Measurements from ENCODE around the gene AOX1.
A peak's percentile ranks its signal among the peaks of the same experiment; 100 is the strongest.

The AOX1 gene

GRCh38 chr2:200596774-200597570, 11.2 kb downstream of the AOX1 start:
- H3K4me1 ChIP-seq (ENCODE audit: control insufficient read depth, insufficient read depth, low read length): peaks cover 19% of the 10 kb centered on the region
- no peaks in the 10 kb centered on the region for H3K9me3 ChIP-seq (ENCODE audit: control insufficient read depth, insufficient read depth, low read depth, low read length)
- TF ChIP-seq ZNF26 (tag by site-specific recombination; IDR thresholded peaks at IDR 0.05) (no peak), HOXD13 (CRISPR knock-in tag; IDR thresholded peaks at IDR 0.05; ENCODE audit: borderline replicate concordance) (no peak), ZNF48 (tag by site-specific recombination; IDR thresholded peaks at IDR 0.05) (no peak), ZNF660 (tag by site-specific recombination; IDR thresholded peaks at IDR 0.05) (no peak), ZNF16 (tag by site-specific recombination; IDR thresholded peaks at IDR 0.05; ENCODE audit: low read depth) (no peak)
- no peaks in the 10 kb centered on the region for H3K36me3 ChIP-seq (ENCODE audit: control insufficient read depth in 2 of 2, insufficient read depth in 1 of 2, low read length in 2 of 2)
- H3K4me3 ChIP-seq (ENCODE audit: low read depth, low read length): no peak overlapping the region
- ChIA-PET CTCF (interaction anchor here (0.6 to 1.8 kb wide), 2 partner anchors 107 to 125 kb away, joined by 3 to 4 read pairs; no protein-coding TSS in a partner anchor), POLR2A (no interaction called here)
- no peak overlapping the region for H3K27ac ChIP-seq (ENCODE audit: extremely low read depth, low read depth, low read length)

DNA sequence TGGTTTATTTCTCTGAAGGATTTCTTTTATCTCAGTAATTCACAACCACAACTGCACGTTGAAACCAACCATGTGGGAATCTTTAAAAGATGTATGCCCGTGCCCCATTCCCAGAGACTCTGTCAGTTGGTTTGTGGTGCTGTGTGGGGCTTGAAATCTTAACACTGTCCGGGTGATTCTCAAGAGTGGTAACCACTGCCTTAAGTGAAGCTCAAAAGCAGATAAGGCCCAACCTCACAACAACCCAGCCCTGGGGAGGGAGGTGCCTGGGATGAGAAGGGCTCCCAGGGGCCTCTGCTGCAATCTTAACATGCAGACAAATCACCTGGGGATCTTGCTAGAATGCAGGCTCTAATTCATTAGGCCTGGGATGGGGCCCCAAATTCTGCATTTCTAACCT, 13.4 kb downstream of the AOX1 start:
- H3K4me1 ChIP-seq (ENCODE audit: control insufficient read depth, insufficient read depth, low read length): peaks cover 16% of the 10 kb centered on the region
- no peak for TF ChIP-seq ZNF549 (tag by site-specific recombination; IDR thresholded peaks at IDR 0.05)
- TF ChIP-seq ZBTB49 (tag by site-specific recombination; IDR thresholded peaks at IDR 0.05; ENCODE audit: low read depth): no peak
- H3K4me3 ChIP-seq (ENCODE audit: low read depth, low read length): no peak overlapping the region
- H3K36me3 ChIP-seq (ENCODE audit: control insufficient read depth in 2 of 2, insufficient read depth in 1 of 2, low read length in 2 of 2): no peaks in the 10 kb centered on the region
- H3K9me3 ChIP-seq (ENCODE audit: control insufficient read depth, insufficient read depth, low read depth, low read length): no peaks in the 10 kb centered on the region
- CTCF ChIA-PET: no interaction called here
- POLR2A ChIA-PET: no interaction called here
- H3K27ac ChIP-seq (ENCODE audit: extremely low read depth, low read depth, low read length): no peak overlapping the region

- ChIA-PET POLR2A (interaction anchor here (0.6 kb wide), 2 partner anchors 15 to 821 kb away, joined by 3 to 6 read pairs; no protein-coding TSS in a partner anchor), CTCF (interaction anchor here (0.6 to 1.3 kb wide), 4 partner anchors 16 to 515 kb away, joined by 3 read pairs; partner anchors contain the start of gene CFLAR)
- H3K4me3 ChIP-seq (ENCODE audit: low read depth, low read length): no peak overlapping the region
- H3K9me3 ChIP-seq (ENCODE audit: control insufficient read depth, insufficient read depth, low read depth, low read length): no peaks in the 10 kb centered on the region
- H3K36me3 ChIP-seq (ENCODE audit: control insufficient read depth in 2 of 2, insufficient read depth in 1 of 2, low read length in 2 of 2): no peaks in the 10 kb centered on the region
- H3K27ac ChIP-seq (ENCODE audit: extremely low read depth, low read depth, low read length): peak overlapping the region; percentile 55
- peaks cover 16% of the 10 kb centered on the region for H3K4me1 ChIP-seq (ENCODE audit: control insufficient read depth, insufficient read depth, low read length)
- TF ChIP-seq ZNF558 (tag by site-specific recombination; IDR thresholded peaks at IDR 0.05) (0 out of 2 replicates have a peak, but pooled peaks have one; percentile 33), ZNF157 (tag by site-specific recombination; IDR thresholded peaks at IDR 0.05) (no peak), ZNF510 (tag by site-specific recombination; IDR thresholded peaks at IDR 0.05; ENCODE audit: insufficient replicate concordance) (peak; percentile 18), ZBTB7A (tag by site-specific recombination; IDR thresholded peaks at IDR 0.05; ENCODE audit: low read depth) (no peak), ZNF529 (tag by site-specific recombination; IDR thresholded peaks at IDR 0.05; ENCODE audit: insufficient replicate concordance) (no peak), BCL11B (tag by site-specific recombination; IDR thresholded peaks at IDR 0.05; ENCODE audit: low read depth) (0 out of 2 replicates have a peak, but pooled peaks have one; percentile 25), ZNF214 (tag by site-specific recombination; IDR thresholded peaks at IDR 0.05; ENCODE audit: borderline replicate concordance) (no peak), ZNF629 (tag by site-specific recombination; IDR thresholded peaks at IDR 0.05) (peak; percentile 83), ZNF18 (tag by site-specific recombination; IDR thresholded peaks at IDR 0.05) (no peak)
- TF ChIP-seq, protein P1, sequence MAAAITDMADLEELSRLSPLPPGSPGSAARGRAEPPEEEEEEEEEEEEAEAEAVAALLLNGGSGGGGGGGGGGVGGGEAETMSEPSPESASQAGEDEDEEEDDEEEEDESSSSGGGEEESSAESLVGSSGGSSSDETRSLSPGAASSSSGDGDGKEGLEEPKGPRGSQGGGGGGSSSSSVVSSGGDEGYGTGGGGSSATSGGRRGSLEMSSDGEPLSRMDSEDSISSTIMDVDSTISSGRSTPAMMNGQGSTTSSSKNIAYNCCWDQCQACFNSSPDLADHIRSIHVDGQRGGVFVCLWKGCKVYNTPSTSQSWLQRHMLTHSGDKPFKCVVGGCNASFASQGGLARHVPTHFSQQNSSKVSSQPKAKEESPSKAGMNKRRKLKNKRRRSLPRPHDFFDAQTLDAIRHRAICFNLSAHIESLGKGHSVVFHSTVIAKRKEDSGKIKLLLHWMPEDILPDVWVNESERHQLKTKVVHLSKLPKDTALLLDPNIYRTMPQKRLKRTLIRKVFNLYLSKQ (tag by site-specific recombination; IDR thresholded peaks at IDR 0.05; ENCODE audit: borderline replicate concordance): no peak
These were observed 14.9 kb downstream of the AOX1 start for GRCh38 chr2:200600549-200601225.
